ENCODE measurements around the gene GRIA1.

DNA sequence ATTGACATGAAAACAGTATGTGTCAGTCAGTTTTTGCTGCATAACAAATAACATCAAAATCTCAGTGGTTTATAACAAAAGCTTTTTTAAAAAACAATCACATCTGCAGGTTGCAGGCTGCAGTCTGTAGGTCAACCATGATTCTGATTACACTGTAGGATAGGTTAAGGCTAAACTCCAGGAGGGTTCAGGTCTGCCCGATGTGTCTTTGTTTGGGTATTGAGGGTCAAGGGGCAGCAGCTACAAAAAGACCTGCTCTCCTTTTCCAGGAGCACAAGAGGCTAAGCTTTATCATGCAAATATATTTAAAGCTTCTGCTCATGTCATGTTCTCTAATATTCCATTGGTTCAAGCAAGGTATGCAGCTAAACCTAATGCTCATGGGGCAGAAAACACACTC is 18.2 kb downstream of the GRIA1 start:
- no peak for TF ChIP-seq POLR2AphosphoS5 (IDR thresholded peaks at IDR 0.05; ENCODE audit: low read depth, low read length)
- no peak for TF ChIP-seq TAF1 (IDR thresholded peaks at IDR 0.05; ENCODE audit: borderline replicate concordance, insufficient read depth, low read length)

Data from PFSK-1 (cell line).